ENCODE measurements around the gene KCNC1.

GRCh38 chr11:17748761-17749721 lies 14.5 kb downstream of the KCNC1 start:
- TF ChIP-seq CTCF (conservative IDR thresholded peaks at IDR 0.05 in 1 of 2, IDR thresholded peaks at IDR 0.05 in 1 of 2; ENCODE audit: extremely low read depth in 1 of 2, insufficient read depth in 1 of 2, low read depth in 1 of 2, low read length in 2 of 2): no peak
- no peak for TF ChIP-seq EZH2 (IDR thresholded peaks at IDR 0.05; ENCODE audit: borderline replicate concordance, low read length)
